Left hindlimb (tissue), 1 donor: ENCODE measurements around the gene OGDHL.
"Not testable (repeated sequence)": the region's sequence is repeated elsewhere in the genome, so short reads cannot be mapped to it uniquely, and the experiment has no call there.

Experiments used
- DNase-seq: peaks from one replicate; pipeline ENCODE4 v3.0.0-alpha.2; 2018

Gene OGDHL

GRCh38 chr10:49756031-49756430 lies 6.1 kb downstream of the OGDHL start:
- no peak for DNase-seq

GRCh38 chr10:49754951-49755350 lies 7.2 kb downstream of the OGDHL start:
- not testable (repeated sequence) for DNase-seq

GRCh38 chr10:49752584-49752983 lies 9.5 kb downstream of the OGDHL start:
- DNase-seq = no peak

GRCh38 chr10:49751636-49752510 lies 10.2 kb downstream of the OGDHL start:
- no peak for DNase-seq

GRCh38 chr10:49751216-49751615 lies 10.9 kb downstream of the OGDHL start:
- no peak for DNase-seq

GRCh38 chr10:49750546-49750945 lies 11.6 kb downstream of the OGDHL start:
- DNase-seq = no peak

- DNase-seq = no peak
These were observed 12.3 kb downstream of the OGDHL start for GRCh38 chr10:49749556-49750491.

GRCh38 chr10:49749144-49749543 lies 13.0 kb downstream of the OGDHL start:
- DNase-seq = no peak

- no peak for DNase-seq
These were observed 14.1 kb downstream of the OGDHL start for GRCh38 chr10:49748006-49748405.

GRCh38 chr10:49747303-49747646 lies 14.8 kb downstream of the OGDHL start:
- no peak for DNase-seq

GRCh38 chr10:49746626-49747302 lies 15.4 kb downstream of the OGDHL start:
- DNase-seq = no peak

GRCh38 chr10:49745756-49746155 lies 16.4 kb downstream of the OGDHL start:
- DNase-seq = no peak

- no peak for DNase-seq
These were observed 17.1 kb downstream of the OGDHL start for GRCh38 chr10:49744924-49745605.

- no peak for DNase-seq
These were observed 17.9 kb downstream of the OGDHL start for GRCh38 chr10:49744091-49744685.

GRCh38 chr10:49743464-49744075 lies 18.6 kb downstream of the OGDHL start:
- DNase-seq = no peak

GRCh38 chr10:49742683-49743463 lies 19.2 kb downstream of the OGDHL start:
- DNase-seq = no peak

GRCh38 chr10:49741108-49741995 lies 20.8 kb downstream of the OGDHL start:
- DNase-seq = no peak

GRCh38 chr10:49740346-49741107 lies 21.6 kb downstream of the OGDHL start:
- DNase-seq = no peak

GRCh38 chr10:49739426-49739825 lies 22.7 kb downstream of the OGDHL start:
- DNase-seq = no peak
